ENCODE data around the gene ORAI3. TPM values are rescaled to one million over a fixed set of nuclear protein-coding genes. Genes with fewer than 3 reads are reported as not detected.

Gene ORAI3
- polyA plus RNA-seq, 1 experiment: 23.7 TPM

- no peak for TF ChIP-seq CTCF (IDR thresholded peaks at IDR 0.05; ENCODE audit: low read depth, low read length)
- CTCF ChIA-PET: interaction anchor here (0.6 kb wide), 2 partner anchors 79 to 286 kb away, joined by 4 to 6 read pairs; no protein-coding TSS in a partner anchor
- Histone ChIP-seq H3K9me3 (ENCODE audit: control insufficient read depth, insufficient read depth, low read length) (no peaks in the 10 kb centered on the region), H3K27ac (ENCODE audit: low read depth, low read length) (peak within 1 kb of the TSS; percentile 97), H3K4me3 (ENCODE audit: low read depth, low read length) (peak within 1 kb of the TSS; percentile 94), H3K27me3 (ENCODE audit: control insufficient read depth, insufficient read depth, low read length) (no peaks in the 10 kb centered on the region)
- POLR2A ChIA-PET: interaction anchor here (0.6 to 1.0 kb wide), 4 partner anchors 13 to 564 kb away, joined by 3 to 4 read pairs (median 3); partner anchors contain the start of gene ORAI3
- no peak for DNase-seq (ENCODE audit: low read depth, low spot score)
These were observed 25.3 kb upstream of the ORAI3 start, which contains the start of gene FBXL19 for GRCh38 chr16:30923554-30924075. TSS of gene FBXL19 (plus strand) at chr16:30923572. CDS start at chr16:30925755, 2,183 bp downstream.

GRCh38 chr16:30924076-30924912, 24.6 kb upstream of the ORAI3 start:
- H3K27me3 ChIP-seq (ENCODE audit: control insufficient read depth, insufficient read depth, low read length): no peaks in the 10 kb centered on the region
- ChIA-PET POLR2A (interaction anchor here (0.7 to 1.0 kb wide), 3 partner anchors 12 to 16 kb away, joined by 3 read pairs; no protein-coding TSS in a partner anchor), CTCF (interaction anchor here (0.6 kb wide), 1 partner anchor 80 kb away, joined by 6 read pairs; no protein-coding TSS in a partner anchor)
- H3K4me3 ChIP-seq (ENCODE audit: low read depth, low read length): peak overlapping the region; percentile 74
- no peak for TF ChIP-seq CTCF (IDR thresholded peaks at IDR 0.05; ENCODE audit: low read depth, low read length)
- H3K9me3 ChIP-seq (ENCODE audit: control insufficient read depth, insufficient read depth, low read length): no peaks in the 10 kb centered on the region
- H3K27ac ChIP-seq (ENCODE audit: low read depth, low read length): no peak overlapping the region
- no peak for DNase-seq (ENCODE audit: low read depth, low spot score)

- peak overlapping the region; percentile 74 for H3K4me3 ChIP-seq (ENCODE audit: low read depth, low read length)
- no peak for DNase-seq (ENCODE audit: low read depth, low spot score)
- H3K27ac ChIP-seq (ENCODE audit: low read depth, low read length): no peak overlapping the region
- ChIA-PET CTCF (interaction anchor here (1.1 kb wide), 1 partner anchor 29 kb away, joined by 5 read pairs; no protein-coding TSS in a partner anchor), POLR2A (interaction anchor here (0.8 kb wide), 1 partner anchor 15 kb away, joined by 3 read pairs; no protein-coding TSS in a partner anchor)
- no peaks in the 10 kb centered on the region for H3K27me3 ChIP-seq (ENCODE audit: control insufficient read depth, insufficient read depth, low read length)
- no peaks in the 10 kb centered on the region for H3K9me3 ChIP-seq (ENCODE audit: control insufficient read depth, insufficient read depth, low read length)
- no peak for TF ChIP-seq CTCF (IDR thresholded peaks at IDR 0.05; ENCODE audit: low read depth, low read length)
These were observed 23.8 kb upstream of the ORAI3 start for GRCh38 chr16:30924913-30925631.

- Histone ChIP-seq H3K4me3 (ENCODE audit: low read depth, low read length) (peak overlapping the region; percentile 74), H3K9me3 (ENCODE audit: control insufficient read depth, insufficient read depth, low read length) (no peaks in the 10 kb centered on the region), H3K27ac (ENCODE audit: low read depth, low read length) (no peak overlapping the region), H3K27me3 (ENCODE audit: control insufficient read depth, insufficient read depth, low read length) (no peaks in the 10 kb centered on the region)
- TF ChIP-seq CTCF (IDR thresholded peaks at IDR 0.05; ENCODE audit: low read depth, low read length): no peak
- DNase-seq (ENCODE audit: low read depth, low spot score): no peak
- ChIA-PET POLR2A (no interaction called here), CTCF (interaction anchor here (1.1 kb wide), 1 partner anchor 28 kb away, joined by 5 read pairs; no protein-coding TSS in a partner anchor)
These were observed 23.3 kb upstream of the ORAI3 start for GRCh38 chr16:30925632-30925987.

All from AG04450 (cell line).